Measurements from ENCODE around the gene C12orf42.

The C12orf42 gene

DNA sequence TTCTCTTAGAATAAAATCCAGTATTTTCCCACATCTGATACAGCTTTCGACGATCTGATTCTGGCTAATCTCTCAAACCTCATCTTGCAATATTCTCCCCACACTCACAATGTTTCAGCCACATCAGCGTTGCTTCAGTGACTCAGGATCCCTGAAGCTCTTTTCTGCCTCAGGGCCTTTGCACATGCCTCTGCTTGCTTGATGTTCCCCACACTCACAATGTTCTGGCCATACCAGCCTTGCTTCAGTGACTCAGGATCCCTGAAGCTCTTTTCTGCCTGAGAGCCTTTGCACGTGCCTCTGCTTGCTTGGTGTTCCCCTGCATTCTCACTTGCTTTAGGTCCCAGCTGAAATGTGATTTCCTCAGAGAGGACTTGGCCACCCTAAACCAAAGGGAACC, 2.6 kb downstream of the C12orf42 start:
- Histone ChIP-seq H3K27ac (replicated peaks) (no peak overlapping the region), H3K4me3 (replicated peaks; ENCODE audit: insufficient read depth, low read length) (no peak overlapping the region), H3K27me3 (ENCODE audit: insufficient read depth, poor library complexity, severe bottlenecking) (peaks cover 28% of the 10 kb centered on the region)
- no peak for DNase-seq (ENCODE audit: low read depth in 1 of 2, low spot score in 1 of 2)
- TF ChIP-seq, protein P1, sequence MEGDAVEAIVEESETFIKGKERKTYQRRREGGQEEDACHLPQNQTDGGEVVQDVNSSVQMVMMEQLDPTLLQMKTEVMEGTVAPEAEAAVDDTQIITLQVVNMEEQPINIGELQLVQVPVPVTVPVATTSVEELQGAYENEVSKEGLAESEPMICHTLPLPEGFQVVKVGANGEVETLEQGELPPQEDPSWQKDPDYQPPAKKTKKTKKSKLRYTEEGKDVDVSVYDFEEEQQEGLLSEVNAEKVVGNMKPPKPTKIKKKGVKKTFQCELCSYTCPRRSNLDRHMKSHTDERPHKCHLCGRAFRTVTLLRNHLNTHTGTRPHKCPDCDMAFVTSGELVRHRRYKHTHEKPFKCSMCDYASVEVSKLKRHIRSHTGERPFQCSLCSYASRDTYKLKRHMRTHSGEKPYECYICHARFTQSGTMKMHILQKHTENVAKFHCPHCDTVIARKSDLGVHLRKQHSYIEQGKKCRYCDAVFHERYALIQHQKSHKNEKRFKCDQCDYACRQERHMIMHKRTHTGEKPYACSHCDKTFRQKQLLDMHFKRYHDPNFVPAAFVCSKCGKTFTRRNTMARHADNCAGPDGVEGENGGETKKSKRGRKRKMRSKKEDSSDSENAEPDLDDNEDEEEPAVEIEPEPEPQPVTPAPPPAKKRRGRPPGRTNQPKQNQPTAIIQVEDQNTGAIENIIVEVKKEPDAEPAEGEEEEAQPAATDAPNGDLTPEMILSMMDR (IDR thresholded peaks at IDR 0.05; ENCODE audit: insufficient read depth, low read length) = no peak
- no peak for TF ChIP-seq GABPA (IDR thresholded peaks at IDR 0.05; ENCODE audit: low read depth)
- TF ChIP-seq POLR2AphosphoS5 (IDR thresholded peaks at IDR 0.05; ENCODE audit: low read depth) = no peak
- TF ChIP-seq, protein P2, sequence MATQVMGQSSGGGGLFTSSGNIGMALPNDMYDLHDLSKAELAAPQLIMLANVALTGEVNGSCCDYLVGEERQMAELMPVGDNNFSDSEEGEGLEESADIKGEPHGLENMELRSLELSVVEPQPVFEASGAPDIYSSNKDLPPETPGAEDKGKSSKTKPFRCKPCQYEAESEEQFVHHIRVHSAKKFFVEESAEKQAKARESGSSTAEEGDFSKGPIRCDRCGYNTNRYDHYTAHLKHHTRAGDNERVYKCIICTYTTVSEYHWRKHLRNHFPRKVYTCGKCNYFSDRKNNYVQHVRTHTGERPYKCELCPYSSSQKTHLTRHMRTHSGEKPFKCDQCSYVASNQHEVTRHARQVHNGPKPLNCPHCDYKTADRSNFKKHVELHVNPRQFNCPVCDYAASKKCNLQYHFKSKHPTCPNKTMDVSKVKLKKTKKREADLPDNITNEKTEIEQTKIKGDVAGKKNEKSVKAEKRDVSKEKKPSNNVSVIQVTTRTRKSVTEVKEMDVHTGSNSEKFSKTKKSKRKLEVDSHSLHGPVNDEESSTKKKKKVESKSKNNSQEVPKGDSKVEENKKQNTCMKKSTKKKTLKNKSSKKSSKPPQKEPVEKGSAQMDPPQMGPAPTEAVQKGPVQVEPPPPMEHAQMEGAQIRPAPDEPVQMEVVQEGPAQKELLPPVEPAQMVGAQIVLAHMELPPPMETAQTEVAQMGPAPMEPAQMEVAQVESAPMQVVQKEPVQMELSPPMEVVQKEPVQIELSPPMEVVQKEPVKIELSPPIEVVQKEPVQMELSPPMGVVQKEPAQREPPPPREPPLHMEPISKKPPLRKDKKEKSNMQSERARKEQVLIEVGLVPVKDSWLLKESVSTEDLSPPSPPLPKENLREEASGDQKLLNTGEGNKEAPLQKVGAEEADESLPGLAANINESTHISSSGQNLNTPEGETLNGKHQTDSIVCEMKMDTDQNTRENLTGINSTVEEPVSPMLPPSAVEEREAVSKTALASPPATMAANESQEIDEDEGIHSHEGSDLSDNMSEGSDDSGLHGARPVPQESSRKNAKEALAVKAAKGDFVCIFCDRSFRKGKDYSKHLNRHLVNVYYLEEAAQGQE (IDR thresholded peaks at IDR 0.05; ENCODE audit: insufficient replicate concordance, low read depth) = no peak
- TF ChIP-seq SPI1 (IDR thresholded peaks at IDR 0.05; ENCODE audit: borderline replicate concordance, low read depth) = no peak

DNA sequence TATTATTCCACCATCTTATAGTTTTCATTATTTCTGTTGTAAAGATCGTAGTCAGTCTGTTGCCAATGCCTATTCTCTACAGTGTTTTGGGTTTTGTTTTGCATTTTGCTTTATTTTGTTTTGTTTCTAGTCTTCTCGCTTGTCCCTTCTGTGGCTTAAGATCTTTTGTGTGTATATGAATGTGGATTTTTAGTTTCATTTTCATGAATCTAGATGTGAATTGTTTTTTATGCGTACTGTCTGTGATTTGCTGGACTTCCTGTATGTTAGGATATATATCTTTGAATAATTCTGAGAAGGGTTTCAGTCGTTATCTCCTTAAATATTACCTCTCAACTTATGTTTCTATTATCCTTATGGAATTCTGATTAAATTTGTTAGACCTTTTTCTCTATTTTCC, 13.4 kb downstream of the C12orf42 start:
- Histone ChIP-seq H3K27me3 (ENCODE audit: insufficient read depth, poor library complexity, severe bottlenecking) (no peaks in the 10 kb centered on the region), H3K27ac (replicated peaks) (no peak overlapping the region), H3K4me3 (replicated peaks; ENCODE audit: insufficient read depth, low read length) (no peak overlapping the region)
- no peak for DNase-seq (ENCODE audit: low read depth in 1 of 2, low spot score in 1 of 2)
- TF ChIP-seq GABPA (IDR thresholded peaks at IDR 0.05; ENCODE audit: low read depth) (no peak), SPI1 (IDR thresholded peaks at IDR 0.05; ENCODE audit: borderline replicate concordance, low read depth) (no peak), POLR2AphosphoS5 (IDR thresholded peaks at IDR 0.05; ENCODE audit: low read depth) (no peak)
- TF ChIP-seq, protein P1 (IDR thresholded peaks at IDR 0.05; ENCODE audit: insufficient read depth, low read length) = no peak
- TF ChIP-seq, protein P2 (IDR thresholded peaks at IDR 0.05; ENCODE audit: insufficient replicate concordance, low read depth) = no peak

DNA sequence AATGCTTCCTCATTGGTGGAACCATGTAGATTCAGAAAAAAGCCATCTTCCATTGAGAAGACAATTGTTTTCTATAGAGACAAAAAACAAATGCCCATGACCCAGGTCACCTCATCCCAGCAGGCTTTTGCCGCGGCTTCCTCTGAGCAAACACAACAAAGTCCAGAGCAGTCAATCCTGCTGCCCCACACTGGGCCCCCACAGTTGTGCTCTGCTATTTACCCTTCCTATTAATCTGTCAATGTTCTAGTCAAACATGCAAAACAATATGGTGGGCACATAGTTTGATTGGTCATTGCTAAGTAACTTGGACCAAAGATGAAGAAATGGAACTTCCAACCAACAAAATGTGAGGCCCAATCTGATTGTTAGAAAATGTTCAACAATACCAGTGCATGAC, 20.7 kb downstream of the C12orf42 start:
- Histone ChIP-seq H3K27me3 (ENCODE audit: insufficient read depth, poor library complexity, severe bottlenecking) (no peaks in the 10 kb centered on the region), H3K27ac (replicated peaks) (no peak overlapping the region), H3K4me3 (replicated peaks; ENCODE audit: insufficient read depth, low read length) (no peak overlapping the region)
- no peak for TF ChIP-seq POLR2AphosphoS5 (IDR thresholded peaks at IDR 0.05; ENCODE audit: low read depth)
- TF ChIP-seq SPI1 (IDR thresholded peaks at IDR 0.05; ENCODE audit: borderline replicate concordance, low read depth) = no peak
- TF ChIP-seq, protein P1 (IDR thresholded peaks at IDR 0.05; ENCODE audit: insufficient read depth, low read length) = no peak
- TF ChIP-seq GABPA (IDR thresholded peaks at IDR 0.05; ENCODE audit: low read depth) = no peak
- TF ChIP-seq, protein P2 (IDR thresholded peaks at IDR 0.05; ENCODE audit: insufficient replicate concordance, low read depth) = no peak
- DNase-seq (ENCODE audit: low read depth in 1 of 2, low spot score in 1 of 2) = no peak
